HCT116 (cell line): ENCODE measurements around the gene MAPRE2. TPM values are rescaled to one million over a fixed set of nuclear protein-coding genes. Genes with fewer than 3 reads are reported as not detected.

ENCODE experiments used
- ATAC-seq: fragments of 200-7000 bp; cut with Tn5 transposase; 2 replicates; pipeline ENCODE4 v1.9.1; 2020; ENCODE audit warnings: mild to moderate bottlenecking, moderate library complexity
- BruUV-seq: library from RNA; stranded (reverse); fragments of 400-500 nt; replicated peaks from 2 replicates; lab custom pipeline; 2021; lab: Mats Ljungman, UMichigan
- CTCF ChIA-PET: fragments of 300-600 bp; sonication (Branson Sonifier 250); formaldehyde crosslinking; loops from one replicate; lab custom pipeline; 2021; ENCODE audit warnings: antibody characterized with exemption; lab: Charles Lee
- POLR2A ChIA-PET: fragments of 300-600, 350-600 bp; sonication (Branson Sonifier 250); formaldehyde crosslinking; loops from one replicate; lab custom pipeline; 2021; ENCODE audit warnings: antibody characterized with exemption; lab: Charles Lee
- RAD21 ChIA-PET, 2 experiments: fragments of 300-600 bp; sonication (Branson Sonifier 250); formaldehyde crosslinking; loops; one replicate each; lab custom pipeline; 2023; ENCODE audit warnings: low total read pairs in 2 of 2; ENCODE audit not compliant: uncharacterized antibody in 2 of 2, unreplicated experiment in 2 of 2, low non-redundant PET in 1 of 2; lab: Charles Lee
- DNase-seq: peaks from one replicate; pipeline ENCODE4 v3.0.0-alpha.2; 2010; ENCODE audit warnings: low read depth, low spot score
- H2AFZ ChIP-seq: fragments of 200-600 bp; shearing (Covaris generic), sonication (generic); 2 replicates; pipeline ENCODE4 v1.6.1; 2017; ENCODE audit warnings: low read depth, mixed run types, mixed read lengths, antibody characterized with exemption, low read length; ENCODE audit not compliant: poor library complexity, severe bottlenecking
- H3K27ac ChIP-seq: 2 replicates; pipeline ENCODE4 v1.5.1; 2012; ENCODE audit warnings: low read depth, low read length
- H3K27me3 ChIP-seq: fragments of 200-600 bp; sonication (generic); 2 replicates; pipeline ENCODE4 v1.6.1; 2016; ENCODE audit warnings: mixed run types, low read length, mixed read lengths; ENCODE audit not compliant: insufficient read depth
- H3K36me3 ChIP-seq, 2 experiments: fragments of 200-500 bp in 1 of 2; fragments of 200-600 bp in 1 of 2; sonication (Bioruptor generic) in 1 of 2; sonication (generic) in 1 of 2; 2 replicates each; pipeline versions ENCODE4 v1.5.1 to v1.6.1; 2014 to 2016; ENCODE audit warnings: low read length in 2 of 2, inconsistent platforms in 1 of 2, mixed read lengths in 1 of 2, mixed run types in 1 of 2; ENCODE audit not compliant: insufficient read depth in 2 of 2, control insufficient read depth in 1 of 2
- H3K4me1 ChIP-seq, 2 experiments: fragments of 200-600 bp in 1 of 2; sonication (generic) in 1 of 2; 2 replicates each; pipeline versions ENCODE4 v1.5.1 to v1.6.1; 2012 to 2017; ENCODE audit warnings: low read length in 2 of 2, inconsistent platforms in 1 of 2, mild to moderate bottlenecking in 1 of 2, mixed read lengths in 1 of 2, mixed run types in 1 of 2, moderate library complexity in 1 of 2; ENCODE audit not compliant: insufficient read depth in 2 of 2, control insufficient read depth in 1 of 2
- H3K4me2 ChIP-seq: fragments of 200-600 bp; sonication (generic); 2 replicates; pipeline ENCODE4 v1.6.1; 2017; ENCODE audit warnings: mixed run types, low read length, mixed read lengths
- H3K4me3 ChIP-seq, 2 experiments: fragments of 200-600 bp in 1 of 2; sonication (generic) in 1 of 2; replicated peaks in 1 of 2; 2 replicates each; pipeline ENCODE4 v1.5.1; 2011 to 2016; ENCODE audit warnings: low read length in 2 of 2, control low read depth in 1 of 2, low read depth in 1 of 2, mild to moderate bottlenecking in 1 of 2, mixed read lengths in 1 of 2, mixed run types in 1 of 2
- H3K79me2 ChIP-seq: fragments of 200-600 bp; sonication (generic); 2 replicates; pipeline ENCODE4 v1.6.1; 2017; ENCODE audit warnings: mild to moderate bottlenecking, mixed run types, low read length, moderate library complexity, mixed read lengths; ENCODE audit not compliant: insufficient read depth
- H3K9ac ChIP-seq: fragments of 200-600 bp; sonication (generic); 2 replicates; pipeline ENCODE4 v1.6.1; 2016; ENCODE audit warnings: low read length, mixed read lengths
- H3K9me2 ChIP-seq: fragments of 200-600 bp; sonication (generic), shearing (Covaris generic); 2 replicates; pipeline ENCODE4 v1.6.1; 2017; ENCODE audit warnings: mixed run types, mild to moderate bottlenecking, moderate library complexity; ENCODE audit not compliant: insufficient read depth
- H3K9me3 ChIP-seq, 2 experiments: fragments of 200-500 bp in 1 of 2; fragments of 200-600 bp in 1 of 2; sonication (Bioruptor generic) in 1 of 2; sonication (generic) in 1 of 2; 2 replicates each; pipeline ENCODE4 v1.6.1; 2014 to 2017; ENCODE audit warnings: low read length in 2 of 2, mixed read lengths in 2 of 2, inconsistent platforms in 1 of 2, low read depth in 1 of 2, mild to moderate bottlenecking in 1 of 2, mixed run types in 1 of 2, moderate library complexity in 1 of 2; ENCODE audit not compliant: control insufficient read depth in 1 of 2, insufficient read depth in 1 of 2
- H4K20me1 ChIP-seq: fragments of 200-600 bp; sonication (generic), shearing (Covaris generic); 2 replicates; pipeline ENCODE4 v1.6.1; 2017; ENCODE audit warnings: mixed run types, mild to moderate bottlenecking, moderate library complexity; ENCODE audit not compliant: insufficient read depth
- CBX3 ChIP-seq: IDR thresholded peaks from 2 replicates; pipeline ENCODE4 v1.6.1; 2012; ENCODE audit warnings: low read depth
- CEBPB ChIP-seq: IDR thresholded peaks from 2 replicates; pipeline ENCODE4 v1.6.1; 2012; ENCODE audit warnings: low read depth
- EZH2phosphoT487 ChIP-seq: fragments of 200-600 bp; IDR thresholded peaks from 2 replicates; pipeline ENCODE4 v1.6.1; 2018; ENCODE audit warnings: antibody characterized with exemption, borderline replicate concordance
- JUND ChIP-seq: IDR thresholded peaks from 2 replicates; pipeline ENCODE4 v1.6.1; 2012
- POLR2AphosphoS5 ChIP-seq: IDR thresholded peaks from 2 replicates; pipeline ENCODE4 v1.6.1; 2011; ENCODE audit warnings: mild to moderate bottlenecking, low read depth, low read length, moderate library complexity
- SIN3A ChIP-seq: IDR thresholded peaks from 2 replicates; pipeline ENCODE4 v1.6.1; 2012; ENCODE audit warnings: low read depth
- SP1 ChIP-seq: IDR thresholded peaks from 2 replicates; pipeline ENCODE4 v1.6.1; 2012; ENCODE audit warnings: low read depth
- SRF ChIP-seq: IDR thresholded peaks from 2 replicates; pipeline ENCODE4 v1.6.1; 2012; ENCODE audit warnings: low read depth
- intact Hi-C: fragments of 100-400 bp; cut with micrococcal nuclease; formaldehyde crosslinking; loops from 2 replicates; pipeline ENCODE4 v1.10.0; 2022
- total RNA-seq: library from RNA; stranded (reverse); gene quantifications from one replicate; pipeline ENCODE4 v1.2.1, GENCODE V29; 2021; ENCODE audit not compliant: unreplicated experiment
- TF ChIP-seq, protein P1 (sequence below): IDR thresholded peaks from 2 replicates; pipeline ENCODE4 v1.6.1; 2011; ENCODE audit warnings: mild to moderate bottlenecking, low read length, moderate library complexity; ENCODE audit not compliant: insufficient replicate concordance; ENCODE audit errors: extremely low read depth
- TF ChIP-seq, protein P2 (sequence below): IDR thresholded peaks from 2 replicates; pipeline ENCODE4 v1.6.1; 2012
- TF ChIP-seq, protein P3 (sequence below): IDR thresholded peaks from 2 replicates; pipeline ENCODE4 v1.6.1; 2012
- TF ChIP-seq, protein P4 (sequence below): IDR thresholded peaks from 2 replicates; pipeline ENCODE4 v1.6.1; 2012; ENCODE audit warnings: low read depth
- TF ChIP-seq, protein P5 (sequence below), 3 experiments: fragments of 200-600 bp in 1 of 3; sonication (generic) in 1 of 3; IDR thresholded peaks in 2 of 3; conservative IDR thresholded peaks in 1 of 3; 2 replicates each; pipeline ENCODE4 v1.5.1; 2012 to 2017; ENCODE audit warnings: low read depth in 2 of 3, low read length in 2 of 3, antibody characterized with exemption in 1 of 3, borderline replicate concordance in 1 of 3, control low read depth in 1 of 3, mild to moderate bottlenecking in 1 of 3, mixed read lengths in 1 of 3, mixed run types in 1 of 3, moderate library complexity in 1 of 3; ENCODE audit not compliant: insufficient read depth in 1 of 3

Gene MAPRE2
- total RNA-seq, 1 experiment from 2014 or later: 17.2 TPM

DNA sequence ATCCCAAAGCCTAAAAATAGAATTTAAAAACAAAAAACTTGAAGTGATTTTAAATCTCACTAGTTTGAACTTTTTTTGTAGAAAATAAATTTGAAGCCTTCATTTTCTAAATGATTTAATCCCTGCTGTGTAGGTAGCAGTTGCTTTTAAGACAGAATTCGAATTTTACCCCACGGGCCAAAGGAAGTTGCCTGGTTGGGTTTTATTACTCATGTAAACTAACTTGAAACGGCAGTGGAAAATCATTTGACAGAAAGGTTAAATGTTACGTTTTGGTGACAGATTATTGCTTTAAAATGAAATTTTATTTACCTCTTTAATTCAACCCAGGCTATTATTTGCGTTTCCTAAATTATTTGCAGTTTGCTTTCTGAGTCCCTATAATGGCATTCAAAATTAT is 2.0 kb downstream of the MAPRE2 start:
- Histone ChIP-seq H3K9me3 (no peaks in the 10 kb centered on the region), H3K4me1 (peaks cover 14 to 25% of the 10 kb centered on the region in 2 experiments), H3K9me2 (no peaks in the 10 kb centered on the region), H3K9ac (no peak overlapping the region), H3K27me3 (no peaks in the 10 kb centered on the region), H3K4me3 (no peak overlapping the region), H4K20me1 (no peaks in the 10 kb centered on the region), H3K79me2 (peaks cover 14% of the 10 kb centered on the region; the same call in 1 of the 2 replicates), H3K4me2 (no peak overlapping the region), H3K27ac (no peak overlapping the region), H3K36me3 (no peaks in the 10 kb centered on the region), H2AFZ (no peak overlapping the region)
- ChIA-PET POLR2A (no interaction called here), RAD21 (no interaction called here), CTCF (no interaction called here)
- TF ChIP-seq, protein P1, sequence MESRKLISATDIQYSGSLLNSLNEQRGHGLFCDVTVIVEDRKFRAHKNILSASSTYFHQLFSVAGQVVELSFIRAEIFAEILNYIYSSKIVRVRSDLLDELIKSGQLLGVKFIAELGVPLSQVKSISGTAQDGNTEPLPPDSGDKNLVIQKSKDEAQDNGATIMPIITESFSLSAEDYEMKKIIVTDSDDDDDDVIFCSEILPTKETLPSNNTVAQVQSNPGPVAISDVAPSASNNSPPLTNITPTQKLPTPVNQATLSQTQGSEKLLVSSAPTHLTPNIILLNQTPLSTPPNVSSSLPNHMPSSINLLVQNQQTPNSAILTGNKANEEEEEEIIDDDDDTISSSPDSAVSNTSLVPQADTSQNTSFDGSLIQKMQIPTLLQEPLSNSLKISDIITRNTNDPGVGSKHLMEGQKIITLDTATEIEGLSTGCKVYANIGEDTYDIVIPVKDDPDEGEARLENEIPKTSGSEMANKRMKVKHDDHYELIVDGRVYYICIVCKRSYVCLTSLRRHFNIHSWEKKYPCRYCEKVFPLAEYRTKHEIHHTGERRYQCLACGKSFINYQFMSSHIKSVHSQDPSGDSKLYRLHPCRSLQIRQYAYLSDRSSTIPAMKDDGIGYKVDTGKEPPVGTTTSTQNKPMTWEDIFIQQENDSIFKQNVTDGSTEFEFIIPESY: no peak
- no peak for TF ChIP-seq JUND
- no peak for TF ChIP-seq EZH2phosphoT487
- TF ChIP-seq SP1: no peak
- TF ChIP-seq, protein P2, sequence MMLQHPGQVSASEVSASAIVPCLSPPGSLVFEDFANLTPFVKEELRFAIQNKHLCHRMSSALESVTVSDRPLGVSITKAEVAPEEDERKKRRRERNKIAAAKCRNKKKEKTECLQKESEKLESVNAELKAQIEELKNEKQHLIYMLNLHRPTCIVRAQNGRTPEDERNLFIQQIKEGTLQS: no peak
- TF ChIP-seq CBX3: no peak
- TF ChIP-seq, protein P3, sequence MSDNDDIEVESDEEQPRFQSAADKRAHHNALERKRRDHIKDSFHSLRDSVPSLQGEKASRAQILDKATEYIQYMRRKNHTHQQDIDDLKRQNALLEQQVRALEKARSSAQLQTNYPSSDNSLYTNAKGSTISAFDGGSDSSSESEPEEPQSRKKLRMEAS: no peak
- intact Hi-C loops: no loop called here
- ATAC-seq: no peak
- DNase-seq: no peak
- no TSS peak for BruUV-seq

DNA sequence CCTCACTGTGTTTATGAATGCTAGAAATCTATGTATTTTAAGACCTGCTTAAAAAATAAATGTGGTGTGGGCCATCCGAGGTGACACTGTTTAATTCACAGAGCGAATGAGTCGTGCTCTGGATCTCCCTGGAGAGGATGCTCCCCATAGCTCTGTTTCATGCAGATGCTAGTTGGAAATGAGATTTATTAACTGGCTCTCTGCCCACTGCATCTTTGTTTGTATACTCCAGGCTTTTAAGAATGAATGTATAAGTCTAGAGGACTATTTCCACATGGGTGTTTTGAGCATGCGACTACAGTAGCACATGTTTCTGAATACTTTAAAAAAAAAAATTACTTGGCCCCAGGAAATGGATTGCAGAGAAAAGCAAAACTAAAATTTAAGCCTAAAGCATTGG is 3.9 kb downstream of the MAPRE2 start:
- CTCF ChIA-PET: no interaction called here
- no peaks in the 10 kb centered on the region for H3K9me3 ChIP-seq
- POLR2A ChIA-PET: no interaction called here
- BruUV-seq: no TSS peak
- H3K27ac ChIP-seq: no peak overlapping the region
- intact Hi-C loops: no loop called here
- no peak overlapping the region for H3K9ac ChIP-seq
- no peak overlapping the region for H3K4me3 ChIP-seq
- no peaks in the 10 kb centered on the region for H3K9me2 ChIP-seq
- no peaks in the 10 kb centered on the region for H4K20me1 ChIP-seq
- DNase-seq: no peak
- RAD21 ChIA-PET: no interaction called here
- no peak overlapping the region for H3K4me2 ChIP-seq
- no peaks in the 10 kb centered on the region for H3K36me3 ChIP-seq
- H2AFZ ChIP-seq: no peak overlapping the region
- ATAC-seq: no peak
- peaks cover 14% of the 10 kb centered on the region; the same call in 1 of the 2 replicates for H3K79me2 ChIP-seq
- H3K4me1 ChIP-seq: peaks cover 13 to 21% of the 10 kb centered on the region in 2 experiments
- no peaks in the 10 kb centered on the region for H3K27me3 ChIP-seq
- TF ChIP-seq JUND (no peak), CEBPB (no peak), POLR2AphosphoS5 (no peak), SIN3A (no peak), SRF (no peak), SP1 (no peak)
- TF ChIP-seq, protein P4, sequence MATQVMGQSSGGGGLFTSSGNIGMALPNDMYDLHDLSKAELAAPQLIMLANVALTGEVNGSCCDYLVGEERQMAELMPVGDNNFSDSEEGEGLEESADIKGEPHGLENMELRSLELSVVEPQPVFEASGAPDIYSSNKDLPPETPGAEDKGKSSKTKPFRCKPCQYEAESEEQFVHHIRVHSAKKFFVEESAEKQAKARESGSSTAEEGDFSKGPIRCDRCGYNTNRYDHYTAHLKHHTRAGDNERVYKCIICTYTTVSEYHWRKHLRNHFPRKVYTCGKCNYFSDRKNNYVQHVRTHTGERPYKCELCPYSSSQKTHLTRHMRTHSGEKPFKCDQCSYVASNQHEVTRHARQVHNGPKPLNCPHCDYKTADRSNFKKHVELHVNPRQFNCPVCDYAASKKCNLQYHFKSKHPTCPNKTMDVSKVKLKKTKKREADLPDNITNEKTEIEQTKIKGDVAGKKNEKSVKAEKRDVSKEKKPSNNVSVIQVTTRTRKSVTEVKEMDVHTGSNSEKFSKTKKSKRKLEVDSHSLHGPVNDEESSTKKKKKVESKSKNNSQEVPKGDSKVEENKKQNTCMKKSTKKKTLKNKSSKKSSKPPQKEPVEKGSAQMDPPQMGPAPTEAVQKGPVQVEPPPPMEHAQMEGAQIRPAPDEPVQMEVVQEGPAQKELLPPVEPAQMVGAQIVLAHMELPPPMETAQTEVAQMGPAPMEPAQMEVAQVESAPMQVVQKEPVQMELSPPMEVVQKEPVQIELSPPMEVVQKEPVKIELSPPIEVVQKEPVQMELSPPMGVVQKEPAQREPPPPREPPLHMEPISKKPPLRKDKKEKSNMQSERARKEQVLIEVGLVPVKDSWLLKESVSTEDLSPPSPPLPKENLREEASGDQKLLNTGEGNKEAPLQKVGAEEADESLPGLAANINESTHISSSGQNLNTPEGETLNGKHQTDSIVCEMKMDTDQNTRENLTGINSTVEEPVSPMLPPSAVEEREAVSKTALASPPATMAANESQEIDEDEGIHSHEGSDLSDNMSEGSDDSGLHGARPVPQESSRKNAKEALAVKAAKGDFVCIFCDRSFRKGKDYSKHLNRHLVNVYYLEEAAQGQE: no peak
- TF ChIP-seq, protein P5, sequence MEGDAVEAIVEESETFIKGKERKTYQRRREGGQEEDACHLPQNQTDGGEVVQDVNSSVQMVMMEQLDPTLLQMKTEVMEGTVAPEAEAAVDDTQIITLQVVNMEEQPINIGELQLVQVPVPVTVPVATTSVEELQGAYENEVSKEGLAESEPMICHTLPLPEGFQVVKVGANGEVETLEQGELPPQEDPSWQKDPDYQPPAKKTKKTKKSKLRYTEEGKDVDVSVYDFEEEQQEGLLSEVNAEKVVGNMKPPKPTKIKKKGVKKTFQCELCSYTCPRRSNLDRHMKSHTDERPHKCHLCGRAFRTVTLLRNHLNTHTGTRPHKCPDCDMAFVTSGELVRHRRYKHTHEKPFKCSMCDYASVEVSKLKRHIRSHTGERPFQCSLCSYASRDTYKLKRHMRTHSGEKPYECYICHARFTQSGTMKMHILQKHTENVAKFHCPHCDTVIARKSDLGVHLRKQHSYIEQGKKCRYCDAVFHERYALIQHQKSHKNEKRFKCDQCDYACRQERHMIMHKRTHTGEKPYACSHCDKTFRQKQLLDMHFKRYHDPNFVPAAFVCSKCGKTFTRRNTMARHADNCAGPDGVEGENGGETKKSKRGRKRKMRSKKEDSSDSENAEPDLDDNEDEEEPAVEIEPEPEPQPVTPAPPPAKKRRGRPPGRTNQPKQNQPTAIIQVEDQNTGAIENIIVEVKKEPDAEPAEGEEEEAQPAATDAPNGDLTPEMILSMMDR (IDR thresholded peaks at IDR 0.05 in 2 of 3, conservative IDR thresholded peaks at IDR 0.05 in 1 of 3; ENCODE audit: borderline replicate concordance in 1 of 3, insufficient read depth in 1 of 3, low read depth in 2 of 3, low read length in 2 of 3): no peak
